Thoracic aorta (tissue), 2 donors: ENCODE results near the gene ADAMTS6. TPM values are rescaled to one million over a fixed set of nuclear protein-coding genes. Genes with fewer than 3 reads are reported as not detected.
"Not testable (repeated sequence)": the region's sequence is repeated elsewhere in the genome, so short reads cannot be mapped to it uniquely, and the experiment has no call there.

ENCODE experiments used
- ATAC-seq: fragments of 150-250 bp; one replicate; pipeline ENCODE4 v1.8.0; 2017; ENCODE audit warnings: low read depth; ENCODE audit not compliant: insufficient number of reproducible peaks, low FRiP score
- DNase-seq: peaks from one replicate; pipeline ENCODE4 v3.0.0-alpha.2; 2020; ENCODE audit warnings: low spot score
- H3K27ac ChIP-seq, 2 donors: fragments of 200-600 bp; sonication (generic); 1 replicate in 1 of 2; 2 replicates in 1 of 2; pipeline ENCODE4 v1.5.1; 2016; ENCODE audit warnings: mild to moderate bottlenecking in 2 of 2, moderate library complexity in 2 of 2
- H3K27me3 ChIP-seq: fragments of 200-600 bp; sonication (generic); replicated peaks from 2 replicates; pipeline ENCODE4 v1.6.0; 2016; ENCODE audit warnings: mild to moderate bottlenecking; ENCODE audit not compliant: insufficient read depth
- H3K36me3 ChIP-seq: fragments of 200-600 bp; sonication (generic); one replicate; pipeline ENCODE4 v1.5.1; 2016
- H3K4me1 ChIP-seq, 2 donors: fragments of 200-600 bp; sonication (generic); 1 replicate in 1 of 2; 2 replicates in 1 of 2; pipeline versions ENCODE4 v1.5.1 to v1.6.0; 2016; ENCODE audit warnings: low read depth in 2 of 2, mild to moderate bottlenecking in 1 of 2; ENCODE audit not compliant: control insufficient read depth in 1 of 2
- H3K4me3 ChIP-seq: fragments of 200-600 bp; sonication (generic); 2 replicates; pipeline ENCODE4 v1.5.1; 2016; ENCODE audit warnings: mild to moderate bottlenecking
- H3K9me3 ChIP-seq: fragments of 200-600 bp; sonication (generic); 2 replicates; pipeline ENCODE4 v1.5.1; 2016
- total RNA-seq, 2 donors: library from RNA; depleted of rRNA; stranded (reverse); fragments of >200 nt; gene quantifications; one replicate each; pipeline versions ENCODE4 v1.1.0 to v1.2.3, GENCODE V29; 2016
- TF ChIP-seq, protein P1 (sequence below): fragments of 200-600 bp; sonication (generic); IDR thresholded peaks from one replicate; pipeline ENCODE4 v1.5.1; 2019; ENCODE audit warnings: antibody characterized with exemption

ADAMTS6 gene
- total RNA-seq, 2 donors from 2014 or later, result 4.9 to 11.8 TPM

DNA sequence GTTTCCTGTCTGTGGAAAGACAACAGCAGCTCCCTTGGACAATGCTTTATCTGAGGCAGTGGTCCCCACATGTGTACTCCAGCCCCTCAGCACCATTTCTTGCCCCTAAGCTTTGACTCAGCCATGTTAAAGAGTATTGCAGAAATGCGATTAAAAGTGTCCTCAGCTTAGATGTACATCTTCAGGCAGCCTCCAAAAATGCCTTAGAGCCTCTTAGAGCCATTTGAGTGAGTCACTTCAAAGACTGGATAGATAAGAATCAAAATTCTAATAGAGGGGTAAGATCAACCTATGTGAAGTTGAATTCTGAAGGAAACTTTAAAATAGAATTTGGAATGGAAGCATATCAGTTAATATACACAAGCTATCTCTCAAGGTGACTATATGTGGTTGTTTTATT, 296.3 kb downstream of the ADAMTS6 start:
- no peak overlapping the region for H3K4me3 ChIP-seq
- no peak overlapping the region for H3K27ac ChIP-seq
- ATAC-seq (no peak), DNase-seq (no peak)
- no peaks in the 10 kb centered on the region for H3K27me3 ChIP-seq
- H3K9me3 ChIP-seq, result no peaks in the 10 kb centered on the region
- peaks cover under 1 to 5% of the 10 kb centered on the region in 2 donors for H3K4me1 ChIP-seq
- no peaks in the 10 kb centered on the region for H3K36me3 ChIP-seq
- TF ChIP-seq, protein P1, sequence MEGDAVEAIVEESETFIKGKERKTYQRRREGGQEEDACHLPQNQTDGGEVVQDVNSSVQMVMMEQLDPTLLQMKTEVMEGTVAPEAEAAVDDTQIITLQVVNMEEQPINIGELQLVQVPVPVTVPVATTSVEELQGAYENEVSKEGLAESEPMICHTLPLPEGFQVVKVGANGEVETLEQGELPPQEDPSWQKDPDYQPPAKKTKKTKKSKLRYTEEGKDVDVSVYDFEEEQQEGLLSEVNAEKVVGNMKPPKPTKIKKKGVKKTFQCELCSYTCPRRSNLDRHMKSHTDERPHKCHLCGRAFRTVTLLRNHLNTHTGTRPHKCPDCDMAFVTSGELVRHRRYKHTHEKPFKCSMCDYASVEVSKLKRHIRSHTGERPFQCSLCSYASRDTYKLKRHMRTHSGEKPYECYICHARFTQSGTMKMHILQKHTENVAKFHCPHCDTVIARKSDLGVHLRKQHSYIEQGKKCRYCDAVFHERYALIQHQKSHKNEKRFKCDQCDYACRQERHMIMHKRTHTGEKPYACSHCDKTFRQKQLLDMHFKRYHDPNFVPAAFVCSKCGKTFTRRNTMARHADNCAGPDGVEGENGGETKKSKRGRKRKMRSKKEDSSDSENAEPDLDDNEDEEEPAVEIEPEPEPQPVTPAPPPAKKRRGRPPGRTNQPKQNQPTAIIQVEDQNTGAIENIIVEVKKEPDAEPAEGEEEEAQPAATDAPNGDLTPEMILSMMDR, result no peak

DNA sequence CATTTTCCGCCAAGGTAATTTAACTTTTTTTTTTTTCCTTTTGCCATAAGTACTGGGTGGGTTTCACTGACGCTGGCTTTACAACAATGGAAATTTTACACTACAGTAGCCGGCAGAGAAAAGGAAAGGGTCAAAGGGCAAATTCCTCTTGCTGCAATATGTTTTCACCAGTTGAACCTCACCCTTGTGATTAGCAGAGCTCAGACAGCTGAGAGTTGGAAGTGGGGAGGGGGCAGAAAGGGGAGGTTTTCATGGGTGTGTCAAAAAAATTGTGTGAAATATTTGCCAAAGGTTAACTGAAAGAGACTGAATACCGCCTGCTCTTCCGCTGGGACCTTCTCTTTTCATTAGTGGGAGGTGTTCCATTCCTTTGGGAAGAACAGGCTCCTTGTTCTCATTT, 296.9 kb downstream of the ADAMTS6 start:
- DNase-seq, result no peak
- TF ChIP-seq, protein P1, result no peak
- H3K36me3 ChIP-seq, result no peaks in the 10 kb centered on the region

DNA sequence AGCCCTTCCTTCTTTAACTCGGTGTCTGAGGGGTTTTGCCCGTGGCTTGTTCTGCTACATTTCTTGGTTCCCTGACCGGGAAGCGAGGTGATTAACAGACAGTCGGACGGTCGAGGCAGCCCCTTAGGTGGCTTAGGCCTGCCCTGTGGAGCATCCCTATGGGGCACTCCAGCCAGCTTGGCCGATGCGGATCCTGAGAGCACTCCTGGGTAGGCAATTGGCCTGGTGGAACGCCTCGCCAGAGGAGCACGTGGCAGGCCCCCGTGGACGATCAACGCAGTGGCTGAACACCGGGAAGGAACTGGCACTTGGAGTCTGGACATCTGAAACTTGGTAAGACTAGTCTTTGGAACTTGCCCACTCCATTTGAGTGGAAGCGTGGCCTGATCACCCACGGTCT, 307.5 kb downstream of the ADAMTS6 start:
- H3K27ac ChIP-seq, H3K4me3 ChIP-seq, H3K36me3 ChIP-seq, ATAC-seq, H3K9me3 ChIP-seq, H3K27me3 ChIP-seq, H3K4me1 ChIP-seq, DNase-seq: not testable (repeated sequence)

More for the DNA sequence above, 296.9 kb downstream of the ADAMTS6 start:
- ATAC-seq, result no peak
- Histone ChIP-seq H3K4me3 (no peak overlapping the region), H3K9me3 (no peaks in the 10 kb centered on the region), H3K27me3 (no peaks in the 10 kb centered on the region), H3K27ac (no peak overlapping the region), H3K4me1 (no peaks in the 10 kb centered on the region)

DNA sequence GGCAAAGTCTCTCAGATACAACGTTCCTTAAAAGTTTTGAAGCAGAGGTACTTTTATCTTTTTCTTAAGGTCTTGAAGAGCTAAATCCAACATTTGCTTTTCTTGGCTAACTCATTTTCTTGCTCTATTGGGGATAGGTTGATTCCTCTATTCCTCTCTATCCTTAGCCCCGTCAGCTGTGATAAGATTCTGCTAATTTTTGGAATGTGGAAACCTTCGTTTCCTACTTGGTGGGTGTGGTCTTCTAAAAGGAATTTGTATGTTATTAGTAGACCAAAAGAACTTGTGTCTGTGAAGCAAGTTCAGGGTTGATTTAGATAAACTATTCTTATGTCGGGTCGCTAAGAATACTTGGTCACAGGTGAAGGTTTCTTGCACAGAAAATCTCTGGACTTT, 308.6 kb downstream of the ADAMTS6 start:
- ATAC-seq, result no peak
- no peak for DNase-seq
- H3K4me3 ChIP-seq, result no peak overlapping the region
- H3K36me3 ChIP-seq, result no peaks in the 10 kb centered on the region
- H3K4me1 ChIP-seq, result no peaks in the 10 kb centered on the region
- TF ChIP-seq, protein P1, result no peak
- H3K9me3 ChIP-seq, result no peaks in the 10 kb centered on the region
- H3K27me3 ChIP-seq, result no peaks in the 10 kb centered on the region
- no peak overlapping the region for H3K27ac ChIP-seq

DNA sequence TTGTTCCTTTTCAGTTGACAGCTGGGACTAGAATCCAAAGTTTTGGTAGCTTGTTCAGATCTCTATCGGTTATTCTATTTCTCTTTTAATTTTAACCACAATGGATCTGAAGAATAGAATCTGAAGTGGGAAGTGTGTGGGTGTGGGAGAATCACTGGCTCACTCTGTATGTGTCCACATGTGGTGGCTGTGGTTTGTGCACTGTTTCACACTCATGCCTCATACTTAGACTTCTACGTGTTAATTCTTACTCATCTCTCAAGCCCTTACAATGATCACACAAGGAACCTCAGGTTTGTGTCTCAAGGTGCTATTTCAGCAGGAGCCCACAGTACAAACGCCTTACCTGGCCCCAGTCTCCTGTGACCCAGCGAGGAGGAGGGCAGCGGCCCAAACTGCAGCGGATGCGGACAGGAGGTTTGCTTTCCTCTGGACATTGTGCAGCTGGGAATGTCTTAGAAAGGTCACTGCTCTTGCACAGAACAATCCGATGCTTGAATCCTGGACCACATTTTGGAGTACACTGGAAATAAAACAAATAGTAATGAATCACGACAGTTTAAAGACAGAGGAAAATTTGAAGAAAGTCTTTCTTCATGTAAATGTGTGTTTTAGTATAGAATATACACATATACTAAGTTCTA, 309.1 kb downstream of the ADAMTS6 start:
- DNase-seq, result no peak
- no peaks in the 10 kb centered on the region for H3K27me3 ChIP-seq
- H3K4me1 ChIP-seq, result no peaks in the 10 kb centered on the region
- no peaks in the 10 kb centered on the region for H3K9me3 ChIP-seq
- ATAC-seq, result no peak
- TF ChIP-seq, protein P1, result no peak
- no peaks in the 10 kb centered on the region for H3K36me3 ChIP-seq
- no peak overlapping the region for H3K4me3 ChIP-seq
- no peak overlapping the region for H3K27ac ChIP-seq

DNA sequence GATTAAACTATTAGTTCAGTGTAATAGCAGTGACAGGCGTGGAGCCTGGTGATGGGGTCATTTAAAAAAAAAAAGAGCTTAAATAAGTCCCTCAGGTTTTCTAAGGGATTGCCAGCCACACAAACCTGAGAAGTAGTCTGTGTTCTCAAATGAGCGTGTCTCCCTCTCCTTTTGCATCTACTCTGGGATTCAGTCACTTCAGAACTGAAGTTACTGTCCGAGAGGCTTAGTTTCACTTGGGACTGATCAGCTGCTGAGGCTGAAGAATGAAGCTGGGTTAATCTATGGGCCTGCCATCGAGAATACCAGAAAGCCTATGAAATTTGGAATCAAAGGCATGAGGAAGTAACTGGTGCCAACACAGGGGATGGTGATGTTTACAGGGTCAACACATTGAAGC, 310.1 kb downstream of the ADAMTS6 start:
- H3K4me1 ChIP-seq, result no peaks in the 10 kb centered on the region
- no peak for DNase-seq
- H3K27me3 ChIP-seq, result no peaks in the 10 kb centered on the region
- H3K4me3 ChIP-seq, result no peak overlapping the region
- no peak for ATAC-seq
- TF ChIP-seq, protein P1, result no peak
- no peaks in the 10 kb centered on the region for H3K36me3 ChIP-seq
- no peak overlapping the region for H3K27ac ChIP-seq
- H3K9me3 ChIP-seq, result no peaks in the 10 kb centered on the region
